ENCODE measurements around the gene EBP. TPM values are rescaled to one million over a fixed set of nuclear protein-coding genes. Genes with fewer than 3 reads are reported as not detected.

The EBP gene
- 100 to 1,000 TPM; 165 to 169 TPM for total RNA-seq

- peak within 1 kb of the TSS; percentile 99 for H3K27ac Mint-ChIP-seq
- peak; percentile 94 for DNase-seq
- H3K4me3 Mint-ChIP-seq = peak within 1 kb of the TSS; percentile 90
- H3K27me3 Mint-ChIP-seq = no peaks in the 10 kb centered on the region
- H3K36me3 Mint-ChIP-seq = peaks cover 20% of the 10 kb centered on the region
- H3K4me1 Mint-ChIP-seq = peaks cover 24% of the 10 kb centered on the region
- H3K9me3 Mint-ChIP-seq = no peaks in the 10 kb centered on the region
These were observed at the start of gene EBP for GRCh38 chrX:48521353-48522243. EBP (plus strand) TSS chrX:48521808; CDS start chrX:48523772, 1,964 bp downstream.

GRCh38 chrX:48472225-48472624, 49.4 kb upstream of the EBP start:
- no peak for DNase-seq
- H3K9me3 Mint-ChIP-seq = no peaks in the 10 kb centered on the region
- H3K27me3 Mint-ChIP-seq = no peaks in the 10 kb centered on the region
- peaks cover 9% of the 10 kb centered on the region for H3K4me1 Mint-ChIP-seq
- H3K27ac Mint-ChIP-seq = no peak overlapping the region
- peaks cover 18% of the 10 kb centered on the region for H3K36me3 Mint-ChIP-seq
- H3K4me3 Mint-ChIP-seq = no peak overlapping the region

- no peaks in the 10 kb centered on the region for H3K27me3 Mint-ChIP-seq
- peaks cover 18% of the 10 kb centered on the region for H3K36me3 Mint-ChIP-seq
- no peaks in the 10 kb centered on the region for H3K9me3 Mint-ChIP-seq
- no peak overlapping the region for H3K27ac Mint-ChIP-seq
- H3K4me1 Mint-ChIP-seq = peaks cover 12% of the 10 kb centered on the region
- no peak overlapping the region for H3K4me3 Mint-ChIP-seq
- DNase-seq = no peak
These were observed 48.5 kb upstream of the EBP start for GRCh38 chrX:48472851-48473703.

- Mint-ChIP-seq H3K27me3 (no peaks in the 10 kb centered on the region), H3K4me3 (no peak overlapping the region), H3K4me1 (peaks cover 16% of the 10 kb centered on the region), H3K27ac (no peak overlapping the region), H3K9me3 (no peaks in the 10 kb centered on the region), H3K36me3 (peaks cover 18% of the 10 kb centered on the region)
- no peak for DNase-seq
These were observed 48.0 kb upstream of the EBP start for GRCh38 chrX:48473704-48473990.

- Mint-ChIP-seq H3K4me1 (peaks cover 18% of the 10 kb centered on the region), H3K27me3 (no peaks in the 10 kb centered on the region), H3K9me3 (no peaks in the 10 kb centered on the region), H3K36me3 (peaks cover 17% of the 10 kb centered on the region), H3K4me3 (peak overlapping the region; percentile 34), H3K27ac (no peak overlapping the region)
- DNase-seq = no peak
These were observed 47.5 kb upstream of the EBP start for GRCh38 chrX:48474127-48474526.

GRCh38 chrX:48474581-48474980, 47.0 kb upstream of the EBP start:
- Mint-ChIP-seq H3K9me3 (no peaks in the 10 kb centered on the region), H3K4me3 (peak overlapping the region; percentile 98)

GRCh38 chrX:48475296-48475695, 46.3 kb upstream of the EBP start:
- H3K4me1 Mint-ChIP-seq = peaks cover 12% of the 10 kb centered on the region
- no peak for DNase-seq
- no peaks in the 10 kb centered on the region for H3K9me3 Mint-ChIP-seq
- H3K36me3 Mint-ChIP-seq = peaks cover 22% of the 10 kb centered on the region
- H3K4me3 Mint-ChIP-seq = peak overlapping the region; percentile 98
- no peaks in the 10 kb centered on the region for H3K27me3 Mint-ChIP-seq
- peak overlapping the region; percentile 97 for H3K27ac Mint-ChIP-seq

More at GRCh38 chrX:48474581-48474980, 47.0 kb upstream of the EBP start:
- no peak for DNase-seq
- Mint-ChIP-seq H3K27ac (peak overlapping the region; percentile 97), H3K4me1 (peaks cover 15% of the 10 kb centered on the region), H3K27me3 (no peaks in the 10 kb centered on the region), H3K36me3 (peaks cover 18% of the 10 kb centered on the region)

- DNase-seq = peak; percentile 84
- no peaks in the 10 kb centered on the region for H3K9me3 Mint-ChIP-seq
- H3K36me3 Mint-ChIP-seq = peaks cover 27% of the 10 kb centered on the region
- peak within 1 kb of the TSS; percentile 98 for H3K4me3 Mint-ChIP-seq
- peaks cover 17% of the 10 kb centered on the region for H3K4me1 Mint-ChIP-seq
- peak within 1 kb of the TSS; percentile 97 for H3K27ac Mint-ChIP-seq
- H3K27me3 Mint-ChIP-seq = no peaks in the 10 kb centered on the region
These were observed 45.6 kb upstream of the EBP start, which contains the start of gene FTSJ1 for GRCh38 chrX:48475774-48476577. FTSJ1 (plus strand) TSS chrX:48476199; CDS start chrX:48478048, 1,849 bp downstream.

GRCh38 chrX:48476919-48477318, 44.7 kb upstream of the EBP start:
- Mint-ChIP-seq H3K9me3 (no peaks in the 10 kb centered on the region), H3K4me1 (peaks cover 17% of the 10 kb centered on the region), H3K27me3 (no peaks in the 10 kb centered on the region), H3K36me3 (peaks cover 27% of the 10 kb centered on the region), H3K27ac (peak overlapping the region; percentile 97), H3K4me3 (peak overlapping the region; percentile 98)
- no peak for DNase-seq

- peak overlapping the region; percentile 97 for H3K27ac Mint-ChIP-seq
- no peak for DNase-seq
- H3K4me3 Mint-ChIP-seq = peak overlapping the region; percentile 98
- no peaks in the 10 kb centered on the region for H3K27me3 Mint-ChIP-seq
- H3K4me1 Mint-ChIP-seq = peaks cover 17% of the 10 kb centered on the region
- H3K36me3 Mint-ChIP-seq = peaks cover 27% of the 10 kb centered on the region
- no peaks in the 10 kb centered on the region for H3K9me3 Mint-ChIP-seq
These were observed 43.5 kb upstream of the EBP start for GRCh38 chrX:48477960-48478755.

- Mint-ChIP-seq H3K36me3 (peaks cover 27% of the 10 kb centered on the region), H3K4me3 (peak overlapping the region; percentile 34), H3K4me1 (peaks cover 17% of the 10 kb centered on the region), H3K27ac (peak overlapping the region; percentile 39), H3K27me3 (no peaks in the 10 kb centered on the region), H3K9me3 (no peaks in the 10 kb centered on the region)
- DNase-seq = no peak
These were observed 42.8 kb upstream of the EBP start for GRCh38 chrX:48478806-48479205.

GRCh38 chrX:48480142-48480541, 41.5 kb upstream of the EBP start:
- Mint-ChIP-seq H3K36me3 (peaks cover 27% of the 10 kb centered on the region), H3K27ac (peak overlapping the region; percentile 54), H3K4me1 (peaks cover 17% of the 10 kb centered on the region), H3K4me3 (no peak overlapping the region), H3K9me3 (no peaks in the 10 kb centered on the region), H3K27me3 (no peaks in the 10 kb centered on the region)
- no peak for DNase-seq

GRCh38 chrX:48480583-48480982, 41.0 kb upstream of the EBP start:
- no peak for DNase-seq
- no peaks in the 10 kb centered on the region for H3K9me3 Mint-ChIP-seq

GRCh38 chrX:48482526-48482925, 39.1 kb upstream of the EBP start:
- no peaks in the 10 kb centered on the region for H3K9me3 Mint-ChIP-seq

More at GRCh38 chrX:48480583-48480982, 41.0 kb upstream of the EBP start:
- Mint-ChIP-seq H3K36me3 (peaks cover 27% of the 10 kb centered on the region), H3K4me3 (no peak overlapping the region), H3K27ac (peak overlapping the region; percentile 54), H3K4me1 (peaks cover 17% of the 10 kb centered on the region), H3K27me3 (no peaks in the 10 kb centered on the region)

More at GRCh38 chrX:48482526-48482925, 39.1 kb upstream of the EBP start:
- DNase-seq = no peak
- Mint-ChIP-seq H3K36me3 (peaks cover 21% of the 10 kb centered on the region), H3K4me1 (peaks cover 14% of the 10 kb centered on the region), H3K4me3 (no peak overlapping the region), H3K27me3 (no peaks in the 10 kb centered on the region), H3K27ac (no peak overlapping the region)

All from activated naive CD8-positive, alpha-beta T cell treated with anti-CD3 and anti-CD28 coated beads for 36 hours (primary cell).